Measurements from ENCODE around the gene CPSF6.

DNA sequence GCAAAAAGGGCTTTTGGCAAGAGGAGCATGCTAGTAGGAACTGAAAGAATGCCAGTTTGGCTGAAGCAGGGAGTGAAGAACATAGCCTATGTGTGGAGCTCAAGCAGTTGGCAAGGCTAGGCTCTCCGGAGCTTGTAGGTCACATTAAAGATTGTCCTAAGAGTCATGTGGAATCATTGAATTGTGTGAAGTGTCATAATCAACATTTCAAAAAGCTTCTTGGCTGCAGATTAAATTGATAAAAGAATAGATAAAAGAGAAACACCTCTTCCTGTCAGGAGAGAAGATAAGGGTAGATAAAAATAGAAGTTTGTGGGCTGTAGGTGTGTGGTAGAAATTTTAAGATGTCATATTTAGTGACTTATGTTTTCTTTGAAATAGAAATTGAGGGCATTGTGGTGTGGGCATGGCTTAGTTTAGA lies 36.1 kb downstream of the CPSF6 start:
- TF ChIP-seq, protein P1, sequence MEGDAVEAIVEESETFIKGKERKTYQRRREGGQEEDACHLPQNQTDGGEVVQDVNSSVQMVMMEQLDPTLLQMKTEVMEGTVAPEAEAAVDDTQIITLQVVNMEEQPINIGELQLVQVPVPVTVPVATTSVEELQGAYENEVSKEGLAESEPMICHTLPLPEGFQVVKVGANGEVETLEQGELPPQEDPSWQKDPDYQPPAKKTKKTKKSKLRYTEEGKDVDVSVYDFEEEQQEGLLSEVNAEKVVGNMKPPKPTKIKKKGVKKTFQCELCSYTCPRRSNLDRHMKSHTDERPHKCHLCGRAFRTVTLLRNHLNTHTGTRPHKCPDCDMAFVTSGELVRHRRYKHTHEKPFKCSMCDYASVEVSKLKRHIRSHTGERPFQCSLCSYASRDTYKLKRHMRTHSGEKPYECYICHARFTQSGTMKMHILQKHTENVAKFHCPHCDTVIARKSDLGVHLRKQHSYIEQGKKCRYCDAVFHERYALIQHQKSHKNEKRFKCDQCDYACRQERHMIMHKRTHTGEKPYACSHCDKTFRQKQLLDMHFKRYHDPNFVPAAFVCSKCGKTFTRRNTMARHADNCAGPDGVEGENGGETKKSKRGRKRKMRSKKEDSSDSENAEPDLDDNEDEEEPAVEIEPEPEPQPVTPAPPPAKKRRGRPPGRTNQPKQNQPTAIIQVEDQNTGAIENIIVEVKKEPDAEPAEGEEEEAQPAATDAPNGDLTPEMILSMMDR (optimal IDR thresholded peaks at IDR 0.05 in 1 of 3, IDR thresholded peaks at IDR 0.05 in 1 of 3, conservative IDR thresholded peaks at IDR 0.05 in 1 of 3; ENCODE audit: extremely low read depth in 1 of 3, insufficient read depth in 2 of 3, low read length in 3 of 3) = no peak
- no peak for TF ChIP-seq EZH2 (IDR thresholded peaks at IDR 0.05; ENCODE audit: low read length)

All from keratinocyte (primary cell).